SIG-M5 treated with dmso at 0.1 percent for 504 hours (cell line): ENCODE results near the gene DYNC1I1.

Experiments used
- DNase-seq: peaks from one replicate; lab custom pipeline; 2025; ENCODE audit not compliant: unreplicated experiment; lab: John Stamatoyannopoulos, UW

Gene DYNC1I1

GRCh38 chr7:96016056-96016586 is 243.8 kb downstream of the DYNC1I1 start:
- no peak for DNase-seq

DNA sequence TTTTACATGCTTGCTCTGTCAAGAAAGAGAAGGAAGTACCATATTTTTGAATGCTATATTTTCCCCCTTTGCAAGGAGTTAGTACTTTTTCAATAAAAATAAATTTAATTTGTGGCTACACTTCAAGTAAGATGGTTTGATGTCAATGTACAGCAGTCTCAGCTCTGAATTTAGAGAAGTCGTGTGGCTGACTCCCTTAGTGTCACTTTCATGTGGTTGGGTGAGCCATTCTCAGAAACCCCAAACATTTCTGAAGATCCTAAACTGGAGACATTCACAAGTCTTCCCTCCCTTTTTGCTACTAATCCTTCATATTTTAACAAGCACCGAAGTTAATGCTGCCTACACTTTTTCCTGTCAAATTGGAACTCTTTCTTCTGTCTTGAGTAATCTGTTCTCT is 244.4 kb downstream of the DYNC1I1 start:
- DNase-seq, result no peak

- no peak for DNase-seq
Measured at GRCh38 chr7:96017877-96018276, 245.5 kb downstream of the DYNC1I1 start.

- no peak for DNase-seq
Measured at GRCh38 chr7:96021568-96021967, 249.2 kb downstream of the DYNC1I1 start.

DNA sequence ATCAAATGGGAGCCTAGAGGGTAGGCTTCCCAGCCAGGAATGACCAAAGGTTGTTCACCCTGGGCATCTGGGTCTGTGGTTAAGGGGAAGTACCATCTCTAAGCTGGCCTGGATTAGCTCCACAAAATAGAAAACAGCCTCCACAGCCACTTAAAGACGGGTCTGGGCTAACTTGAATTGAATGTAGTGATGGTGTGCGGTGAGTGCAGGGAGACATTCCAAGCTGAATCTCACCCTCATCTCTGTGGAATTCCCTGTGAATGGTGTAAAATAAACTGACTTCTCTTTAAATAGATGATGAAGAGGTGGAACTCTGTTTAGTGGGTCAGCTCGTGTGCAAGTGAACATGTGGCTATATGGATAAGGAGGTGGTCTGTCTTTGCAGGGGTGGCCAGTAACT is 251.0 kb downstream of the DYNC1I1 start:
- no peak for DNase-seq

DNA sequence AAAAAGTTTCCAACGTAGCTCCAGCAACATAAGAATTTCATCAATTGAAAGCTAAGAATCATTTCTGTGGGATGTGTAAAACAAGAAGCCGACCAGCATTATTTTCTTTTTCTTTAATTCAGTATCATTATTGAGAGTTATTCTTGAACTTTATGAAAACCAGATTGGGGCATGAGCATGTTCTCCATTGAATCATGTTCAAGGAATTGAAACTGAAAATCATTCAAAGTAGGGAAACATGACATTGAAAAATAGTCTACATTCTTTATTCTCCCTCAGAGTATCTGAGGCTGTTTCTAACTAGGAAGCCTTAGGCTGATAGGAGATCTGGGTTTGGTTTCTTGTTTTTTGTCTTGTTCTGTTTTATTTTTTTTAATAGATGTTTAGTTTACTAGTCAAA is 253.7 kb downstream of the DYNC1I1 start:
- DNase-seq, result no peak

- no peak for DNase-seq
Measured at GRCh38 chr7:96026611-96027010, 254.3 kb downstream of the DYNC1I1 start.

DNA sequence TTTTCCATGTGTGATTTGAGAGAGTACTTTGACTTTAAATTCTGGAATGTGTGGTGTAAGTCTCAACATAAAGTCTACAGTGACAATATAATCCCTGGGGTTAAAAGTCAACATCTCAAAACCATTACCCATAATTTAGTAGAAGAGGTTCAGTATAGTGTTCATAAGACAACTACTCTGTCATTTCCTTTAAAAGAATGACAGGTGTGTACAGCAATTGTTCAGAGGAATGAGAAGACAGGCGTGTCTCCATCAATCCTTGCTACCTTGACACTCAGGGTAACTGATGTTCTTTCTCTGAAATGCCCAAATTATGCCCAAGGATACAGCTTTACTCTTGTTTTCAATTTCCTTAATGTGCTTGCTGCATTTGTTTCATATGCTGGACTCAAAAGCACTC is 256.4 kb downstream of the DYNC1I1 start:
- no peak for DNase-seq

- no peak for DNase-seq
Measured at GRCh38 chr7:96033009-96033598, 260.8 kb downstream of the DYNC1I1 start.

DNA sequence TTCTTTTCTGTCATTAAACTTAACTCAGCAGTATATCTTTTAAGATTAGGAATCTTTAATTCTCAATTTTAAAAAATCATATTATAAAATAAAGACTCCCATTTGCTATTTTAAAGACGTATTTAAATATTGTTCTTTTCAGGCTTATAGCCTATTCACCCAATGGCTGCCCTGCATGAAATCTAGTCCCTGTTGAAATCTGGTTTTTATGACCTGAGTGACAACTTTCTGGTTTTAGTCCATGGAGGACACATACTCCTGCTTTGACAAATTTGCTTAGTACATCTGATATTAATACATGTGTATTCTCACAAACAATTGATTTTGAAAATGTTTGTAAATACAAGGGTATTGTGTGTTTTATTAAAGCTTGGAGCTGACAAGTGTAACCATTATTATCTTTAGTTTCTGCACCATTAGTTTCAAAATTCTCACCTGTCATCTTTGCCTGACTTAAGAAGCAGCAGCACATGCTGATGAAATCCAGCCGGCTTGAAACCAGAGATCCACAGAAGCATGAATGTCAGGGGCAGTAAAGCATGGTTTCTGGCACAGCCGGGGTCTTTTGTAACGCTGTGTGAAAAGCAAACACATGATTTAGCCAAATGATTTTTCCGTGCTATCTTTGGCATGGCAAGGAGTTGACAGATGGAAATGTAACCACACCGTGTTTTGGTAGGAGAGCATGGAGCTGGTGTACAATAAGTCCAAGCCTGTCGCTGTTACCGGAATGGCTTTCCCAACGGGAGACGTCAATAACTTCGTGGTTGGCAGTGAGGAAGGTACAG is 262.8 kb downstream of the DYNC1I1 start:
- no peak for DNase-seq

DNA sequence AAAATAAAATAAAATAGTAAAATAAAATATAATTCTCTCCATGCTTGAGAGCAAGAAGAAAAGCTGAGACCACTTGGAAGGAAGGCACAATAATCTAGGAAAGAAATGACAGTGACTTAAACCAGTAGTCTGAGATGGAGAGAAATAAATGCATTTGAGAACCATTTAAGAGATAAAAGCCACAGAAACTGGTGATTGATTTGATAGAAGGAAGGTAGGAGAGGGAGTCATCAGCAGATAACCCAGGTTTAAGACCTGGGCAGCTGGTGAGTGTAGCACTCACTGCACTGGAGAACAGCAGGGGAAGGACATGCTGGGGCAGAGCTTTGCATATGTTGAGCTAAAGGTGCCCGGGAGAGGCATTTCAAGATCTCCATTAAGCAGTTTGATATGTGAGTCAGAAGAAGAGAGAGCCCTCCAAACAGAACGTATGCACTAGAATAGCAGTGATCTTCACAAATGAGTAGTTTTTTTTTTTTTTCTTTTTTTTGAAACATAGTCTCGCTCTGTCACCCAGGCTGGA is 268.0 kb downstream of the DYNC1I1 start:
- DNase-seq, result no peak

DNA sequence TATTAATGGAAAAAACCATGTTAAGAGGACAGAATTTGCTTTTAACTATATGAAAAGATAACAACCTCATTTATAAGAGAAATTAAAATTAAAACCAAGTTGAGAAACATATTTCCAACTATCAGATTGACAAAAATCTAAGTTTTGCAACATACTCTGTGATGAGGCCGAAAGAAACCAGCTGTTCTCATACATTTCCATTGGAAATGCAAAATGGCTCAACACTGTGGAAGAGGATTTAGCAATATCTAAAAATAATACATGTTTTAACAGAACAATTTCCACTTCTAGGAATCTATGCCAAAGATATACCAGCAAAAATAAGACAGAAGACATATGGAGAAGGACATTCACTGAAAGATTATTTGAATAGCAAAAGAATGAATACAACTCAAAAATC is 268.8 kb downstream of the DYNC1I1 start:
- no peak for DNase-seq

GRCh38 chr7:96045181-96045580 is 272.8 kb downstream of the DYNC1I1 start:
- DNase-seq, result no peak

GRCh38 chr7:96045919-96046318 is 273.6 kb downstream of the DYNC1I1 start:
- no peak for DNase-seq

- DNase-seq, result no peak
Measured at GRCh38 chr7:96052289-96052688, 279.9 kb downstream of the DYNC1I1 start.

DNA sequence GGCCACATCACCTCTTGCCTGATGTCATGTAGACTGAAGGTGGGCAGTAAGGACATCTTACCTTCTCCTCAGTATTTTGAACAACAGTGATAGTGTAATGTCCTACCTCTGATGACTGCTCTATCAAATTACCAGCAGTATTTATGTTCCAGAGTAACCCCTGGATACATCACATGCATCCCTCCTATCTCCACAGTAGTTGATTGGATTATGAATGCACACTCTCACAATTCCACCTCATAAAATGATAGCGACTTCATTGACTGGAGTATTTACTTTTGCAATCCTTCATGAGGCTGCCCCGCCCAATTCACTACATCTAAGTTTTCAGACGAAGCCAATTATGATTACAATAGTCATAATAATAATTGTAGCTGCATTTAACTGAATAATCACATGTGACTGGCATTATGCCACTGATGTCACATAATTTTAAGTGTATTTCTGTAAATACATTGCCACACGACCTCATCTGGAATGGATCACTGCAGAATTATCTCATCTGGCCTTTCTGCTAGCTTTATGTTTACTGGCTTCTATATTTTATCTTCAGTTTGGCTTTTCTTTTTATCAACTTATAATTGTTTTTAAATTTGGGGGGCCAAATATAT is 280.6 kb downstream of the DYNC1I1 start:
- no peak for DNase-seq

- DNase-seq, result no peak
Measured at GRCh38 chr7:96055717-96056116, 283.4 kb downstream of the DYNC1I1 start.

DNA sequence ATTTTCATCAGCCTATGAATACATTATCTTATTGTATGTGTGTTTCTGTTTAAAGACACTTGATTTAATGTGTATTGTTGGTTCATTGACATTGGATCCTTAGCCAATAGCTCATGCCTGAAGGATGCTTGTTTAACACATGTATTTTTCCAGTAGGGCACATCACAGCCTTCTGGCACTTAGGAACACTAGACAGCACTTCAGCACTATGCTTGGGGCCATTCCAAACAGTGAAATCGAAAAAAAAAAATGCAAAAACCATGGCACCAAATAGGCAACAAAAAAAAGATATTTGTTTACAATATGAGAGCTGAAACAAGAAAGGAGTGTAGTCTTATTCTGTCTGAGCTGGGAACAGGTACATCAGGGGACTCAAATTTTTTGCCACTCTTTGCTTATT is 286.7 kb downstream of the DYNC1I1 start:
- DNase-seq, result no peak

DNA sequence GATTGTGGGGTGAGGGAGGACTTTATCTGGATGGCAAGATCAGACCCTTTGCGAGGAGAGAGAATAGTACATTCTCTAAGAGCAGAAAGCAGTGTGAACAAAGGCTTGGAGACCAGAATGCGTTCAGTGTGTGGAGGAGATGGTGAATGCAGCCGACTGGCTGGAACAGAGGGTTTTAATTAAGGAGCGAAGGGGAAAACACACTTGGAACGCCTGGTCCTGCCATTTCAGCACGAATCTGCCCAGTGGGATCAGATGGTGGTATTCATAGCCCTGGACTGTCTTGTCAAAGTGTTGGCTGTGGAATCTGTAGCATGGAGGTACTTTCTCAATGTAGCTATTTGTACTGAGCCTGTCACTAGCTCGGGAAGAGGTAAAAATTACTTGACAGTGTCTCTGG is 288.7 kb downstream of the DYNC1I1 start:
- no peak for DNase-seq

- no peak for DNase-seq
Measured at GRCh38 chr7:96061844-96062243, 289.5 kb downstream of the DYNC1I1 start.

DNA sequence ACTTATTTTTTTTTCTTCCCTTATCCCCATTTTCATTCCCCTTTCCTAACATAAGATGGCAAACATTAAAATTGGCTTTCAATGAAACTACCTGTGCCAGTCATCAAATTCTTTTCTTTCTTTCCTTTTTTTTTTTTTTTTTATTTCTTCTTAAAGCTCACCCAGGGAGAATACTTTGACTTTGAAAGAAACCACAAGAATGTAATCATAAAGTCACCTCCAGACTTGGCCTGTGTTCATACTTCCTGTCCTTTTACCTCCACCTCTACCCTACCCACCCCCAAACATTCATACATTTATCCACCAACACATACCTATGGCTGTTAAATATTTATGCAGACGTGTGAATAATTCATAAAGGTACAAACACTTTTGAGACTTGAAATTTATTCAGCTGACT is 295.0 kb downstream of the DYNC1I1 start:
- no peak for DNase-seq

GRCh38 chr7:96069401-96069800 is 297.0 kb downstream of the DYNC1I1 start:
- DNase-seq, result no peak
